RCC 7860 (cell line): ENCODE data around the gene METTL4.
A peak's percentile ranks its signal among the peaks of the same experiment; 100 is the strongest.

Experiments
- DNase-seq: peaks from one replicate; pipeline ENCODE4 v3.0.0-alpha.2; 2015; ENCODE audit warnings: low spot score
- FAIRE-seq: peaks from 2 replicates; lab custom pipeline; 2012; peaks lifted over from hg19 to GRCh38; lab: Jason Lieb, UNC

The METTL4 gene, protein sequence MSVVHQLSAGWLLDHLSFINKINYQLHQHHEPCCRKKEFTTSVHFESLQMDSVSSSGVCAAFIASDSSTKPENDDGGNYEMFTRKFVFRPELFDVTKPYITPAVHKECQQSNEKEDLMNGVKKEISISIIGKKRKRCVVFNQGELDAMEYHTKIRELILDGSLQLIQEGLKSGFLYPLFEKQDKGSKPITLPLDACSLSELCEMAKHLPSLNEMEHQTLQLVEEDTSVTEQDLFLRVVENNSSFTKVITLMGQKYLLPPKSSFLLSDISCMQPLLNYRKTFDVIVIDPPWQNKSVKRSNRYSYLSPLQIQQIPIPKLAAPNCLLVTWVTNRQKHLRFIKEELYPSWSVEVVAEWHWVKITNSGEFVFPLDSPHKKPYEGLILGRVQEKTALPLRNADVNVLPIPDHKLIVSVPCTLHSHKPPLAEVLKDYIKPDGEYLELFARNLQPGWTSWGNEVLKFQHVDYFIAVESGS

DNA sequence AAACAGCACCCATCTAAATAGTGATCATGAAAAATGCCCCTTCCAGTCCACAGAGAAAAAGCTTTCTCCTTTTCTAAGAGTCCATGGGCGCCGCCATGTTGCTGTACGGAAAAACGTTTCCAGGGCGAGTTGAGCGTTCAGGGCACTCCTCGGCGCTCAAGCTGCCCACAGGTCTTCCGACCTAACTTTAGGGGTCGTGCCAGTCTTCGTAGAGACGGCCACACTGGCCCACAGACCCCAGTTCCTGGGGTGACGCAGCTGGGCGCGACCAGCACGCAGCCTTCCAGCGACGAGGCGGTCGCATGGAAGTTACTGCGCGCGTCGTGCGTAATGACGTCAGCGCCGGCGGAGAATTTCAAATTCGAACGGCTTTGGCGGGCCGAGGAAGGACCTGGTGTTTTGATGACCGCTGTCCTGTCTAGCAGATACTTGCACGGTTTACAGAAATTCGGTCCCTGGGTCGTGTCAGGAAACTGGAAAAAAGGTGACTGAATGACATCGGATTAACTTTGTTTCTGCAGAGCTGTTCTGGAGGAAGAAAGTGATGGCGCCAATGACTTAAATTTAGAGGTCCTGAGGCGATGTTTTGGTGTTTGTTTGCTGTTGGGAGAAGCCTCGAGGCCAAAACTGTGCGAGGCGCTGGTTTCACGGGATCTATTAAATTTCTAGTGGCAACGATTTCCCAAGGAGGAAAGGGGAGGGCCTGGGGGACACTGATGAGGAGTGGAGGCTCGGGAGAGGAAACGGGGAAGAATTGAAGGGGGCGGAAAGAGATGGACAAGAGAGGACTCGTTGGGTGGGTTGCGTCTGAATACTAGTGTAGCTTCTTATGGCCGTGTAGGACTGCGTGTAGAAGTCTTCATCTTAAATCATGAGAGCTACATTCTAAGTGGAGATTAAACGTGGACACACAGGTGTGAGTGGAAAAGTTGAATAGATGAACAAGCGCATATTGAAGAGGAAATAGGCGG lies at the start of gene METTL4, which contains the start of gene NDC80:
METTL4 (minus strand) TSS at position 306 of the 971 bp plus-strand sequence. CDS start 4,289 bp downstream, outside the sequence.
NDC80 (plus strand) TSS at position 358 of the 971 bp plus-strand sequence. CDS start 1,429 bp downstream, outside the sequence.
- FAIRE-seq = no peak

DNA sequence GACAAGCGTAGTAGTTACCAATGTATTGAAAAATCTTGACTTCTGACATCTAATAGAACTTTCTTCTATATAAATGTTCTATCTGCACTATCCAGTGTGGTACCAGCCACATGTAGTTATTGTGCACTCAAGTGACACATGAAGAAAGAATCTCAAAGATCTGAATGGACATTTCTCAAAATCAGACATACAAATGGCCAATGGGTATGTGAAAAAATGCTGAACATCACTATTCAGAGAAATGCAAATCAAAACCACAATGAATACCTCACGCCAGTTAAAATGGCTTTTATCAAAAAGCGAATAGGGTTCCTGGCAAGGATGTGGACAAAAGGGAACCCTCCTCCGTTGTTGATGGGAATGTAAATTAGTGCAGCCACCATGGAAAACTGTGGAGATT lies 46.7 kb upstream of the METTL4 start:
- FAIRE-seq = no peak
- DNase-seq = no peak

More for the DNA sequence above, at the start of gene METTL4, which contains the start of gene NDC80:
- DNase-seq = peak; percentile 62

DNA sequence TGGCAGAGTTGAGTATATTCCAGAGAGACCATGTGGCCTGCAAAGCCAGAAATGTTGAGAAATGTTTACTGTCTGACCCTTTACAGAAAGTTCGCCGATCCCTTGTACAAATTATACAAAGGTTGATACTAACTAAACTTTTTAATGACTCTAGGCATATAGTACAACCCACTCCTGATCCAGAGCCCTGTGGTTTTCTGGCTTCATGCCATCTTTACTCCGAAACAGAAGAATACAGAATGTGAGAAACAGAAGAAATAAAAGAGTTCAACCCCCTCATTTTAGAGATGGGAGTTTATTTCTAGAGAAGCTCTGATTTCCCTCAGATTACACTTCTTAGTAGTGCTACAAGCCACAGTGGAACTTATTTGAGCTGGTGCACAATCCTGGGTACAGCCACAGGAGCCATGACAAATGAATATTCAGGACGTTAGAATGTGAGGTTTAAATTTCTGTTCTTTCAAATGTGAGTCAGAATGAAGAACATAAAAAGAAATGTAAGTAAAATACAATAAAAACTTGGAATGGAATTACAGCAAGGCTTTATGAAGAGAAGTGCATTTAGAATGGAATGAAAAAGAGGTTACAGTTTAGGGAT lies 46.2 kb upstream of the METTL4 start:
- DNase-seq = no peak
- no peak for FAIRE-seq

DNA sequence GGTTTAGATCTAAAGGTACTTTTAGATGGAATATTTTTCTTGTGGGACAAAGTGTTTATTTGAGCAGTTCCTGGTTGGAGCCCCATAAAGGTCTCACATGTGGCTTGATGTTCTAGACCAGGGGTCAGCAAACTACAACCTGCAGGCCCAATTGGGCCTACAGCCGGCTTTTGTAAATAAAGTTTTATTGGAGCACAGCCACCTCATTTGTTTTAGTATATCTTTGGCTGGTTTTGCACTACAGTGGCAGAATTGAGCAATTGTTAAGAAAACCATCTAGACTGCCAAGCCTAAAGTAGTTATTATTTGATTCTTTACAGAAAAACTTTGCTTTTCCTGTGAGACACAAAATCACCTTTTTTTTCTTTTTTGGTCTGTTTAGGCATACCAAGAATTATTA lies 41.7 kb upstream of the METTL4 start:
- FAIRE-seq (no peak), DNase-seq (no peak)

DNA sequence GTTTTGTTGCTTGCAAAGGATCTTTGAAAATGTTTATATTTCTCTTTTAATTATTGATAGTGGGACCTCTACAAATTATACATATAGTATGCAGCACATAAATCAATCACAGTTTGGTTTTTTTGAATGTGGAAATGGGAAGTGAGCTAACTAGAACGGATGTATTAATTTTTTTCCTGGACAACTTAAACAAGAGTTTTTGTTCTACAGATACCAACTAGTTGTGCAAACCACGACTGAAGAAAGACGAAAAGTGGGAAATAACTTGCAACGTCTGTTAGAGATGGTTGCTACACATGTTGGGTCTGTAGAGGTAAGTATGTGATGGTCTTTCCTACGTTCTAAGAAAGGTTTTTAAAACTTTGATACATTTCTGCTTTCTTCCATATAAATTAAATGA lies 39.2 kb upstream of the METTL4 start:
- FAIRE-seq = no peak

DNA sequence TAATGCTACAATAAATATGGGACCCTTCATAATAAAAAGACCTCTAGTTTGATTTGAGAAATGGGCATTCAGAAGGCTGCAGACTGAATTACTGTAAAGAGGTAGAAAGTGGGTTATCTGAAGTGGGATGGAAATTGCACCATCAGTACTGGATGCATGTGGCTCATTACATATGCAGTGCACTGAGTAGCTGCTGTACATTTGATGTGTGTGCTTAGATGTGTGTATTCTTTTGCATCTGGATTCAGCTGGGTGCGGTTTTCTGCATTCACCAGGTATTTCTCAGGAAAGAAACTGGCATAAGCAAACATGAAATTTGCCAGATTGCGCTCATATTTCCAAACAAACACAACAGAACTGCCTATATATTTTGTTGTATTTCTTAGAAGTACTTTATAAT lies 38.3 kb upstream of the METTL4 start:
- no peak for DNase-seq

More for the DNA sequence above, 39.2 kb upstream of the METTL4 start:
- DNase-seq = no peak

DNA sequence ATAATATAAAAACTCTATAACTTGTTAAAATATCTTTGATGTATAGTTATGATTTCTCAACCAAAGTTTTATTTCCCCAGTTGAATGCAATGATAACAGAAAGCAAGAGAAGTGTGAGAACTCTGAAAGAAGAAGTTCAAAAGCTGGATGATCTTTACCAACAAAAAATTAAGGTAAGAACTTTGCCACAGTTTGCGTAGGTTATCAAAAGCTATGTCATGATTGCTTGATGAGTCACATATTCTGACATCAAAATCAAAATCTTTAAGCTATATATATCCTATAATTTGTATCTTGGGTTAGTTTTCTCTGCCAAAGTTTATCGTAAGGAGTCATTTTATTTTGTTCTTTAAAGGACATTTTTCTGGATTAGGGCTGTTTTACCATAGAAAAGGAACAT lies 35.0 kb upstream of the METTL4 start:
- FAIRE-seq (no peak), DNase-seq (no peak)

More for the DNA sequence above, 38.3 kb upstream of the METTL4 start:
- no peak for FAIRE-seq

DNA sequence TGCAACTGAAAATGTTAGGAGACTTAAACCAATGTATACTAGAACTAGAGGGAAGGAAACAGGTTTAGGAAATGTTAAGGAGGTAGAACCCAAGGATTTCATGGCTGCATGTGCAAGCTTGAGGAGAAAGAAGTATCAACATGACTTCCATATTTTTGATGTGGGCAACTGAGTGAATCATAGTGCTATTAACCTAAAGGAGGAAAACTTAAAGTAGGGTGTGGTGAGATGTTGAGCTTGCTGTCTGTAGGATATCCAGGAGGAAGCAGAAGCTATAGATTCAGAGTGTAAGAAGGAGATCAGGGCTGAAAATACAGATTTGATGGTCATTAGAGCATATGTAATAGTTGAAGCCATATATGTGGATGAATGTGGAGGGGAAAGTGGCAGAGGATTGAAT lies 31.5 kb upstream of the METTL4 start:
- DNase-seq (no peak), FAIRE-seq (no peak)

DNA sequence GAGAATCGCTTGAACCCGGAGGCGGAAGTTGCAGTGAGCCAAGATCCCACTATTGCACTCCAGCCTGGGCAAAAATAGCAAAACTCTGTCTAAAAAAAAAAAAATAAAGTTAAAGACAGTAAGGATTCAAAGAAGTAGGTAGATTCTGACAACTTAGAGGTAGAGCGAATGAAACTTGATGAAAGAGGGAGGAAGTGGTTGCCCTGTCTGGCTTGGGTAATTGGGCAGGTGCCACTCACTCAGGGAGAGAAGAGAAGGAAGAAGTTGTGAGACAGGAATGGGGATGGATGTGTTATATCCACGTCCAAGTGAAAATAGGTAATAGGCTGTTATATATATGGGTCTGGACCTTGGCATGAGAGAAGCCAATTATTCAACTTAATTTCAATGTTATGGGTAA lies 26.3 kb upstream of the METTL4 start:
- FAIRE-seq (no peak), DNase-seq (no peak)

DNA sequence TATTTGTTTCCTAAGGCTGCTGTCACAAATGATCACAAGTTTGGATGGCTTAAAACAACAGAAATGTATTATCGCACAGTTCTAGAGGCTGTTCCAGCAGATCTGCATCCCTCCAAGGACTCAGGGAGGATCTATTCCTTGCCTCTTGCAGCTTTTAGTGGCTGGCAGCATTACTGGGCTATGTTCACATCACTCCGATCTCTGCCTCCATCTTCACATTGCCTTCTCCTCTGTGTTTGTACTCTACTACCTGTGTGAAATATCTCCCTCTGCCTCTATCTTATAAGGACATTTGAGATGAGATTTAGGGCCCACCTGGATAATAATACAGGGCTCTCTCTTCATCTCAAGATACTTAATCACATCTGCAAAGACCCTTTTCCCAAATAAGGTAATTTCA lies 19.0 kb upstream of the METTL4 start:
- no peak for FAIRE-seq
- no peak for DNase-seq

DNA sequence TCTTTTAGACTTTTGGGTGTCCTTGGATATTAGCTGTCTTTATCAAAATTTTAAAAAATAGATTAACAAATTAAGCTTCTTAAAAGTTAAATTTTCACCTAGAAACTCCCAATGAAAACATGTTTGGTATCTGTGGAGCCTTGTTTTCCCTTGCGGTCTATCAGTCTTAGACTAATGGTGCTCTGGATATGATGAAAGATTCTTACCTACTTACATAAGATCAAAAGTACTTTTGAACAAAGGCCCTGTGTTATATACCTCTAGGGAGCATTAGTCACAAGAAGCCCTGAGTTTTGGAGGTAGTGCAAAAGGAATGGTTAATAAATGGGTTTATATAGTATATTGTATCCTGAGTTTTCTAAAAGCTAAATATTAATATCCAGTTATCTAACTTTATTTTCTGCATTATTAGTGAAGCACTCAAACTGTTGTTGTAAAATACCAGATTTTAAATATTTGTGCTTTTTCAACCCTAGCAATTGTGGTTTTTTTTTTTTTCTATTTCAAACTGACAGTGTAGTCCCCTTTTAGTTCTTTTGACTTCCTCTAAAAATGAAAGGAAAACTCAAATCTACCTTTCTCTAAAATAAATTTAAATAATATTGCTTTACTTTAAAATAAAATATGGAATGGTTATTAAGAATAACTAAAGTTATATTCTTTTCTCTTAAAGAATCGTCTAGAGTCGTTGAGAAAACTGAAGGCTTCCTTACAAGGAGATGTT lies 18.2 kb upstream of the METTL4 start:
- FAIRE-seq = no peak

DNA sequence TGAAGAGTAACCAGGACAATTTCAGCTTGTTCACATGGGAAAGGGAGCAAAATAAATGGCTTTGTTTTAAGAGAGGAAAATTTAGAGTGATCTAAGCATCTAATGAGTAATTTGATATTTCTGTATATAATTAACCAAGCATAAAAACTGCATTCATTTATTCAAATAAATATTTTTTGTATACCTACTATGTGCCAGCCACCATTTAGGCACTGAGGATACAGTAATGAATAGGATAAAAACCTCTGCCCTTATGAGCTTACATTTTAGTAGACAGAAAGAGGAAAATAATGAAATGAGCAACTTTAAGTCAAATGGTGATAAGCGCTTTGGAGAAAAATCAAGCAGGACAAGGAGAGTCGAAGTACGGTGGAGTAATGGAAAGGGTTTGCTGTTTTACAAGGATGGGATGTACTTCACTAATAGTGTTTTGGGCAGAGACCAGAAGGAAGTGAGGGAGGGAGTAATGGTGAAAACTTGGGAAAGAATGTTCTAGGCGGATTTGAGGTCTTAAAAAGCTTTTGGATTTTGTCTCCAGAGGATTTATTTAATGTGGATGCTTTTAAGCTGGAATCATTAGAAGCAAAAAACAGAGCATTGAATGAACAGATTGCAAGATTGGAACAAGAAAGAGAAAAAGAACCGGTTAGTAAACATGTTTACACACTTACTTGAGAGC lies 17.5 kb upstream of the METTL4 start:
- FAIRE-seq (no peak), DNase-seq (no peak)

More for the DNA sequence above, 18.2 kb upstream of the METTL4 start:
- DNase-seq = no peak

DNA sequence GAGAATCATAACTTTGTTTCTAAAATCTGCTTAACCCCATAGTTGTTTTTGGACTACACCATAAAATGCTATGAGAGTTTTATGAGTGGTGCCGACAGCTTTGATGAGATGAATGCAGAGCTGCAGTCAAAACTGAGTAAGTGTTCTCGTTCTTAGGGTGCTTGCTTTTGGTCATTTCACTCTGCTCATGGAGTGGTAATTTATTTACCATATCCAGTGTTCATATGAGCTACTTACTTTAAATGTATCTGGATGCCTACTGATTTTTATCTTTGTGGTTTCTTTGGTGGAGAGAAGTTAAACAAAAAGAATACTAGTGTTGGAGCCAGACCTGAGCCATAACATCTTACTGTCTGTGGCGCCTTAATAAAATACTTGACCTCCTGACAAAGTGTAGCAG lies 16.5 kb upstream of the METTL4 start:
- DNase-seq = no peak
- no peak for FAIRE-seq

DNA sequence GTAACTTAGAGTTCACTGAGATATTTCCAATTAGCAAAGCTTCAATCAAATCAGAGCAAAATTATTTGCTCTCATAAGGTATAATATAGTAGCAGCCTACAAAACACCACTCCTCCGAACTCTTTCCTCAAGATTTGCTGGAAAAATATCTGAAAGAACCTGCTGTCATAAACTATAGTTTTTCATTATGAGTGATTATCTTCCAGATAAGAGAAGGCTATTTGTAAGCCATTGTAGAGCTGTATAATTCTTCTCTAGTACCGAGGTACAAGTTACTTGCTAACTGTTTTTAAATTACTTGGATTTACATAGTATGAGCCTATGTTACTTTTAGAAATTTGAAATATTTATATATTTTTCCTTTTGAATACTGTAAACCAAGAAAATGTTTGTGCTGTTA lies 2.1 kb upstream of the METTL4 start:
- DNase-seq (no peak), FAIRE-seq (no peak)

DNA sequence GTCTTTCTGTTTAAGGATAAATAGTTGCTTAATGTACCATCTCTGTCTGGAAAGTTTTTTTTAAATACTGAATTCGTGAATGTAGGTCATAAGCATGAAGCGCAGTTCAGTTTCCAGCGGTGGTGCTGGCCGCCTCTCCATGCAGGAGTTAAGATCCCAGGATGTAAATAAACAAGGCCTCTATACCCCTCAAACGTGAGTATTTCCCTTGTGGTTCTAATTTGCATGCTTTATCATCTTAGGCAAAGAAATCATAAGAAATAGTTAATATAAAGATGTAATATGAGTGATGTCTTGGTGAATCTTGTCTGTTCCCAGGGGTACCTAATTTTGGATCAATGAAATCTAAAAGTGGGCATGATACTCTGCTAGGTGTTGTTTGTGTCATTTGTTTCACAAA lies 1.6 kb upstream of the METTL4 start:
- FAIRE-seq (no peak), DNase-seq (no peak)

DNA sequence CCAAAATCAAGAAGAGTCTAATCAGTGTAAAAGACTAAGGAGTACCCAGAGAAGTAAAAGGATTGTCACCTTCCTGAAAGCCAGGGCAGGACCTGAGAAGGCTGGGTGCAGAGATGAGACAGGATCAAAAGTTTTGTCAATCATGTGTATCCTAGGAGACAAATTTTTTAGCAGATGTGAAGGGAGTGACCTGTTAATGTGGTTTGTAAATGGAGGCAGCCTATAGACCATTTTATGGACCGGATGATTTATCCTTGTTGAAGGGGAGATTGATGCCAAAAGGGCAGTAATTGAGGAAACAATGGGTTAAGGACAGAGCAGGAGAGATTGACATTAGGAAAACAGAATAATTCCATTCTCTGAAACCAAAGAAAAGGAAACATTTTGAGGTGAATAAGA lies 865 bp upstream of the METTL4 start:
- DNase-seq = no peak
- FAIRE-seq = no peak

DNA sequence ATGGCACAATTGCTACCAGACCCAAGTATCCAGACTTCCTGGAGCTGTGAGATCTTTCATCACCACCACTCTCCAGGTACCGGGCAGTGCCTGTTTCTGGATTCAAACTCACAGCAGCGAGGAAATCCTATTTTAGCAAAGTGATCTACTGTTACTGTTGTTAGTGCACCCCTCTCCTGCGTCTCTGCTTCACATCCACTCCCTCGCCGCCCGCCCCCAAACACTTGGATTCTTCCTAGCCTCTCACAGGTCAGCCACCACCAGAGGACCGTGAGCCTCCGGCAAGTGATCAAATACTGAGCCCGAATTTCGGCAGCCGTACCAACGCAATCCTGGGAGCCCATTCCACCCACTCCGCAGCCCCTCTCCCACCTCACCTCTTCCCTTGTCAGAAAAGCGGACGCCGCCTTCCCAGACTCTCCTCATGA lies 519 bp downstream of the METTL4 start:
- DNase-seq (peak; percentile 23), FAIRE-seq (no peak)

DNA sequence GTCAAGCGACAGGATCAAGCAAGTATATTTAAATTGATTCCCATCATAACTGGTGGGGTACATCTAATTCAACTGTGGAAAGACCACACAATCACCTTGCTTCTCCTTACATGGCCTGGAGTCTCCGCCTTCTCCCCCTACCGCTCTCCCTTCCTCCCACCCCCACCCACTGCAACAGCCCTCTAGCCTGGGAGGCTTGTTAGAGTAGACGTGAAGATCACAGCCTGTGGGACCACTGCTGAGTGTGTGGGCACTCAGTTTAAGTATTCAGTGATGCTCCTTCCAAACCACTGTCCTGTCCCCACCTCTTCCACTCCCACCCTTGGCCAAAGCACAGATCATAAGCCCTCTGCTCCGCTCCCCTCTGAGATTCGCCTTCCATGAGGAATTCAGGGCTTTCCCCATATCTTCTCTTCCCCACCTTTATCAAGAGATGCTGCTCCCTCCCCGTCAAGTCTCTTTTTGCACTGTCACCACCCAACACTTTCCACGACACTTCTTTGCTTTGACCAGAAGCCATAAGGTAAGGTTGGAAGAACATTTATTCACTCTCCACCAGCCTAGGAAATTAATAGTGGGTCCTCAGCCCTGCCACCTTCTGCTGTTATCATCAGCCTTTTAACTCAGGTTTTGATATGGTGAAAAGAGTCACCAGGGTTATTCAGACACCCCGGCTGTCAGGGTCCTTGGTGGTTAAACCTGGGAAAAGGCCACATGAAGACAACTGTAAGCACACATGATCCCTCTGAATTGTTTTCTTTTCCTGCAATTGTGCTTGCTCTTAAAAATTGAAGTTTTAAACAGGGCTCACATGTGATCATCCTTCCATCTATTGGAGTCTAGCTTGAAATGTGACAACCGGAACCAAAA lies 1.7 kb downstream of the METTL4 start:
- FAIRE-seq (no peak), DNase-seq (no peak)

DNA sequence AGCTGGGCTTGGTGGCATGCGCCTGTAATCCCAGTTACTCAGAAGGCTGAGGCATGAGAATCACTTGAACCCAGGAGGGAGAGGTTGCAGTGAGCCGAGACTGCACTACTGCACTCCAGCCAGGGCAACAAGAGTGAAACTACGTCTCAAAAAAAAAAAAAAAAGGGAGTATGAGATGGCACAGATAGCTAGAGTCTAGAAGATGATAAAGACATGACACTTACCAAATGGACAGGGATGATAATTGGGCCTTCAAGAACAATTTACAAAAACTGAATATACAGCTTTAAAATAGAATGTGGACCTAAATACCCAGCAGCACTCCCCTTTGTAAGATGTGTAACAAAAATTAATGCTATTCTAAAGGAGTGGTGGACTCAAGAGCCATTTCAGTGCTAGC lies 2.7 kb downstream of the METTL4 start:
- no peak for DNase-seq
- no peak for FAIRE-seq
